ENCODE measurements around the gene DVL2. TPM values are rescaled to one million over a fixed set of nuclear protein-coding genes. Genes with fewer than 3 reads are reported as not detected.

Gene DVL2
- total RNA-seq, 2 donors from 2014 or later: 35.1 to 61.6 TPM

DNA sequence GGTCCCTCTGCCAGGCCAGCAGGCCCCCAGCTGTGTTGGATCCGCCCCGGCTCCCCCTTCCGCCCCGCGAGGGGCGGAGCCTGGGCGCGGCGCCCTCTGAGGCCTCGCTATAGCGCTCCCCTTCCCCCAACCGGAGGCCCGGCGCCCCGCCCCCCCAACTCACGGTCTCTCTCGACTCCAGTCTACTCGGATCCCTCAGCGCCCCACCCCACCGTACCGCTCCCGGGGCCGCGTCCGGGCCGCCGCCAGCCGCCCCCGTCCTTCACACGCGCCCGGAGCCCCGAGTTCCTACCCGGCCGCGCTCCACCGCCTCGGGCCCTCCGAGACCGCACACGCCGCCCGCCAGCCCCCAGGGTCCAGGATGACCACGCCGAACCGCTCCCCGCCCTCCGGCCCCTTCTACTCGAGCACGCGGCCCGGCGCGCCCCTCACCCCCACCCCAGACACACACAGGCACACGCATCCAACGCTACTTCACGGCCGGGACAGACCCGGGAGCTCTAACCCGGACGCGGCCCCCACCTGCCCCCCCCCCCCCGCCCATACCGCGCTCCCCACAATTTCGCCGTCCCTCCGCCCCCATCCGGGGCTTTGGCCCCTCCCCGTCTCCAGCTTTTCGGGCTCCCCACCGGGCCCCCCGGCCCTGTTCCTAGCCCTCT is 3.6 kb upstream of the DVL2 start:
- Mint-ChIP-seq H3K27me3 (no peaks in the 10 kb centered on the region), H3K4me3 (peak overlapping the region; percentile 88), H3K36me3 (peaks cover 18% of the 10 kb centered on the region), H3K4me1 (ENCODE audit: low read depth in 2 of 2) (peaks cover 60 to 70% of the 10 kb centered on the region in 2 donors), H3K9me3 (no peaks in the 10 kb centered on the region), H3K27ac (peak overlapping the region; percentile 87 to 95)
- peak; percentile 53 to 61 for ATAC-seq
- DNase-seq (ENCODE audit: low spot score): peak; percentile 90

- H3K9me3 Mint-ChIP-seq: no peaks in the 10 kb centered on the region
- peaks cover 57 to 67% of the 10 kb centered on the region in 2 donors for H3K4me1 Mint-ChIP-seq (ENCODE audit: low read depth in 2 of 2)
- ATAC-seq (no peak), DNase-seq (ENCODE audit: low spot score) (no peak)
- H3K27me3 Mint-ChIP-seq: no peaks in the 10 kb centered on the region
- H3K36me3 Mint-ChIP-seq: peaks cover 19% of the 10 kb centered on the region
- H3K27ac Mint-ChIP-seq: peak overlapping the region; percentile 87 to 95
- peak overlapping the region; percentile 88 for H3K4me3 Mint-ChIP-seq
Measured at GRCh38 chr17:7237266-7237760, 3.0 kb upstream of the DVL2 start.

DNA sequence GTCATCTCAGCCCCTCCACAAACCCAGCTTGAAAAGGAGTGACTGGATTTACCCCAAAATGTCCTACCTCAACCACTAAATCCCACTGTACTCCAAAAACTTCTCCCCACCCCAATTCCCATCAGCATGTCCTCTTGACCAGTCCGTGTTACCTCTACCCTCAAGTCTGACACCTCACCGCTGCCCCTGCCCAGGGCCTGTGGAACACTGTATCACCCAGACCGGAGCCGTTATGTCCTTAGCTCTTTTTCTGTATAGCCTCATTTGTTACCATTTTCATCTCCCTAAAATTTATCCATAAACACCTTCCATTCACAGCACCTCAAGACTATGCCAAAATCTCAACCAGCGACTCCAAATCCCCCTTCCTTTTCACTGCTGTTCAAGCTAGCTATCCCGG is 2.5 kb upstream of the DVL2 start:
- H3K4me3 Mint-ChIP-seq: peak overlapping the region; percentile 88
- no peaks in the 10 kb centered on the region for H3K9me3 Mint-ChIP-seq
- H3K4me1 Mint-ChIP-seq (ENCODE audit: low read depth in 2 of 2): peaks cover 57 to 67% of the 10 kb centered on the region in 2 donors
- H3K27me3 Mint-ChIP-seq: no peaks in the 10 kb centered on the region
- peaks cover 24% of the 10 kb centered on the region for H3K36me3 Mint-ChIP-seq
- ATAC-seq: no peak
- peak overlapping the region; percentile 87 to 95 for H3K27ac Mint-ChIP-seq
- no peak for DNase-seq (ENCODE audit: low spot score)

DNA sequence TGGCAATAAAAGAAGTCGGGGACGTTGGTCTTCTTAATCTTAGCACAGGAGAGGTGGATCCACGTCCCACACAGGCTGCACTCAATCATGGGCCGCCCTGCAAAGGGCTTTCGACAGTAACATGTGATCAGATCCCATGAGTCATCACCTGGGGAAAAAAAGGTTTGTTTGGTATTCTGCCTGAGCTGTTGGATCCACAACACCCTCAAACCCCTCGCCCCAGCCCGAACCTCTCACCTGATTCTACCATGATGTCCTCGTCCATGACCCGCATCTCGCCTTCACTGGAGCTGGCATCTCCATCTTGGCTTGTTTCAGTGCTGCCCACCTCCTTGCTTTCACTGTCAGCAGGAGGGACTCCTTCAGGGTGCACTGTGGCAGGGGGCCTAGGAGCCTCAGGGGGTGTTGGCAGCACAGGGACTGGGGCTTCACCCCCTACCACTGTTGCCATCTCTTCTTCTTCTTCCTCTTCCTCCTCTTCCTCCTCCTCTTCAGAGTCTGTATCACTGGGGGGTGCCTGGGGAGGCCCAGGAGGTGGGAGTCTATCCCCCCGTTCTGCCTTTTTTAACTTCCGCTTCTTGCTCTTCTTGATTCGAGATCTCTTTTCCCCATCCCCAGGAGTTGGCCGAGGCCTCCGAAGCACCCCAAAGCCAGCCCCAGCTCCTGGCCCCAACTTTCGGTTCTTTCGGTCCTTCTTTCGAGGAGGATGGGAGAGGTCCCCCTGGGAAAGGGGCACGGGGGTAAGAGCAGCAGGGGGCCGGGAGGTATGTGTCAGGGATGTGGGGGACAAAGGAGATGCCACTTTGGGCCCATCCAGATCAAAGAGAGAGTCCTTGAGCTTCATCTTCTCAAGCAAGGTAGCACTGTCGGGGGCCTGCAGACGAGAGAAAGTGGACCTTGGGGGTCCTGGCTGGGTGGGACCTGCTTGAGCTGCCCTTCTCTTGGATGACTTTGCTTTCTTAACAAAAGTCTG is 1.7 kb upstream of the DVL2 start:
- Mint-ChIP-seq H3K4me1 (ENCODE audit: low read depth in 2 of 2) (peaks cover 49 to 60% of the 10 kb centered on the region in 2 donors), H3K36me3 (peaks cover 19% of the 10 kb centered on the region), H3K9me3 (no peaks in the 10 kb centered on the region), H3K27ac (peak overlapping the region; percentile 87), H3K4me3 (peak overlapping the region; percentile 91), H3K27me3 (no peaks in the 10 kb centered on the region)
- no peak for DNase-seq (ENCODE audit: low spot score)
- no peak for ATAC-seq

DNA sequence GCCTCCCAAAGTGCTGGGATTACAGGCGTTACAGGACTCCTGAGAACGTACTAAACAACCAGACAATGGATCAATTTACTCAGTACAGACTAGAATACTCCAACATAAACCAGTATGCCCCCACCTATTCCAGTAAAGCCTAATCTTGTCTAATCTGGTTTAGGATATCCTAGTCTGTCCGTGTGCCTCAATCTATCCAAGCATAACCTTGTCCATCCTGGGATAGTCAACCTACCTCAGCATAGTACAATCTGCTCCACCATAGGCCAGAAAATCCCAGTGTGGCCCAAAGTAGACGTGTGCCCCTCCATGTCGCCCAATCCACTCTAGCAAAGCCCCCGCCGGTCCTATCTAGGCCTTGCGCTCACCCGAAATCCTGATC is 625 bp downstream of the DVL2 start:
- Mint-ChIP-seq H3K9me3 (no peaks in the 10 kb centered on the region), H3K27ac (peak overlapping the region; percentile 73 to 87), H3K27me3 (no peaks in the 10 kb centered on the region), H3K4me1 (ENCODE audit: low read depth in 2 of 2) (peaks cover 43 to 47% of the 10 kb centered on the region in 2 donors), H3K36me3 (peaks cover 11% of the 10 kb centered on the region), H3K4me3 (peak overlapping the region; percentile 91)
- no peak for ATAC-seq
- DNase-seq (ENCODE audit: low spot score): no peak

DNA sequence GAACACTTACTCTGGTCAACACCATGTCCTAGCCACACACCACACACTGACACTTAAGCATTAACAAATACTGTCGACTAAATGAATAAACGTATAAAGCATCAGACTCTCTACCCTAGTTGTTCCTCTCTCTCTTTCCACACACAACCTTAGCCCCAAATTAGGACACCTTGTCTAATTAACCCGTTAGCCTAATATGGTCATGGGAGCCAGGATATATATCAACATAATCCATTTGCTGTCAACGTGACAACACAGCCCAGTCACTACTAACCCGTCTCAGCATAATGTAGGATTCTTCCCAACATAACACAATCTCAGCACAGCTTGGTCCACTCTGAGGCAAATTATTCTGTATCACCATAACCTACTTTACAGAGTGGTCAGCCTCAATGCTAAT is 2.2 kb downstream of the DVL2 start:
- Mint-ChIP-seq H3K4me3 (peak overlapping the region; percentile 51), H3K4me1 (ENCODE audit: low read depth in 2 of 2) (peaks cover 40 to 44% of the 10 kb centered on the region in 2 donors), H3K27me3 (no peaks in the 10 kb centered on the region), H3K9me3 (no peaks in the 10 kb centered on the region), H3K36me3 (peaks cover 16% of the 10 kb centered on the region), H3K27ac (no peak overlapping the region)
- DNase-seq (ENCODE audit: low spot score) (no peak), ATAC-seq (no peak)

GRCh38 chr17:7229504-7229903 is 4.8 kb downstream of the DVL2 start:
- ATAC-seq (no peak), DNase-seq (ENCODE audit: low spot score) (no peak)
- Mint-ChIP-seq H3K4me3 (no peak overlapping the region), H3K27me3 (no peaks in the 10 kb centered on the region), H3K4me1 (ENCODE audit: low read depth in 2 of 2) (peaks cover 20 to 22% of the 10 kb centered on the region in 2 donors), H3K9me3 (no peaks in the 10 kb centered on the region), H3K27ac (no peak overlapping the region), H3K36me3 (peaks cover 10% of the 10 kb centered on the region)

- peaks cover 18 to 20% of the 10 kb centered on the region in 2 donors for H3K4me1 Mint-ChIP-seq (ENCODE audit: low read depth in 2 of 2)
- no peak for ATAC-seq
- peaks cover 10% of the 10 kb centered on the region for H3K36me3 Mint-ChIP-seq
- no peak overlapping the region for H3K4me3 Mint-ChIP-seq
- no peaks in the 10 kb centered on the region for H3K9me3 Mint-ChIP-seq
- no peaks in the 10 kb centered on the region for H3K27me3 Mint-ChIP-seq
- no peak overlapping the region for H3K27ac Mint-ChIP-seq
- no peak for DNase-seq (ENCODE audit: low spot score)
Measured at GRCh38 chr17:7228920-7229319, 5.4 kb downstream of the DVL2 start.

DNA sequence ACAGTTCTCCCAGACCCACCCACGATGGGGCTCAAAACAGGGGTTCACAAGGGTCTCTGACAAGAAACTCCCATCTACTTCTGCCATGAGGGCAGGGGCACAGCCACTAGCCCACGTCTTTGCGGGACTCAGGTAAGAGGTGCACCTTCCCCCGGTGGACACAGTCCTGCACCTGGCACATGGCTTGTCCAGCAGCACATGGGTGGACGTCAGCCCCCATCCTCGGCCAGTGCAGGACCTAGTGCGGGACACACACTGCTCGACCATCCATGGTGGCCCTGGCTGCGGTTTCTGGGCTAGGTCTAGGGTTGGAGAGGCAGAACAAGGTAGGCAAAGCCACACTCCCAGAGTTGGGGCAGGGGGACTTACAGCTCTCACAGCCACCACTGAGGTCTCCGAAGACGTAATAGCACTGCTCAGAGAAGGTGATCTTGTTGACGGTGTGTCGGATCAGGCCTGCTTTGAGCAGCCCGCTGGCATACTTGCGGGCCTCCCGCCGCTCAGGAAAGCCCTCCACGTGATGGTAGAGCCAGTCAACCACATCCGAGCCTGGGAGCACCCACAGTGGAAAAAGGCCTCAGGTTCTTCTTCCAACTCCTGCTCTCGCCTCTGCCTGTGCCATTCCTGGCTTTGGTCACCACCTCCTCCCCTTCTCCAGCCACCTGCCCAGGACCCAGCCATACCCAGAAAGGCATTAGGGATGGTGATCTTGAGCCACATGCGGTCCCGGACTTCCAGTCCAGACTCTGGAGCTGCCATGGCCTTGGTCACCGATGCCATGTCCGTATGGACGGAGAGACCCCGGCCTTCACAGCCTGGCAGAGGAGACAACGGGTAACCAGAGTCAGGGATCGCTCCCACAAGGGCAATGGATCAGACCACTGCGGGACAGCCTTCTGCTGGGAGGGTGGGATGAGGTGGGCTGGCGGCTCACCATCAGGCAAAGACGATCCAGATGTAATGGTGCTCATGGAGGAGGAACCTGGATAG is 7.3 kb downstream of the DVL2 start:
- DNase-seq (ENCODE audit: low spot score) (no peak), ATAC-seq (no peak)
- Mint-ChIP-seq H3K4me3 (no peak overlapping the region), H3K27me3 (no peaks in the 10 kb centered on the region), H3K36me3 (peaks cover 6% of the 10 kb centered on the region), H3K4me1 (ENCODE audit: low read depth in 2 of 2) (peaks cover 3 to 12% of the 10 kb centered on the region in 2 donors), H3K27ac (no peak overlapping the region), H3K9me3 (no peaks in the 10 kb centered on the region)

GRCh38 chr17:7225711-7226331 is 8.5 kb downstream of the DVL2 start:
- H3K27ac Mint-ChIP-seq: no peak overlapping the region
- peaks cover 4% of the 10 kb centered on the region for H3K36me3 Mint-ChIP-seq
- ATAC-seq (peak in 1 of 2 donors; percentile 5), DNase-seq (ENCODE audit: low spot score) (no peak)
- peaks cover 8 to 19% of the 10 kb centered on the region in 2 donors for H3K4me1 Mint-ChIP-seq (ENCODE audit: low read depth in 2 of 2)
- no peaks in the 10 kb centered on the region for H3K27me3 Mint-ChIP-seq
- no peak overlapping the region for H3K4me3 Mint-ChIP-seq
- H3K9me3 Mint-ChIP-seq: no peaks in the 10 kb centered on the region

- H3K36me3 Mint-ChIP-seq: peaks cover 4% of the 10 kb centered on the region
Measured at GRCh38 chr17:7224661-7225111, 9.6 kb downstream of the DVL2 start.

GRCh38 chr17:7224110-7224509 is 10.2 kb downstream of the DVL2 start:
- no peak overlapping the region for H3K27ac Mint-ChIP-seq
- no peaks in the 10 kb centered on the region for H3K9me3 Mint-ChIP-seq
- DNase-seq (ENCODE audit: low spot score) (no peak), ATAC-seq (no peak)
- H3K4me3 Mint-ChIP-seq: no peak overlapping the region
- no peaks in the 10 kb centered on the region for H3K27me3 Mint-ChIP-seq
- H3K4me1 Mint-ChIP-seq (ENCODE audit: low read depth in 2 of 2): peaks cover 21 to 32% of the 10 kb centered on the region in 2 donors
- H3K36me3 Mint-ChIP-seq: peaks cover 4% of the 10 kb centered on the region

More at GRCh38 chr17:7224661-7225111, 9.6 kb downstream of the DVL2 start:
- H3K4me3 Mint-ChIP-seq: no peak overlapping the region
- H3K27me3 Mint-ChIP-seq: no peaks in the 10 kb centered on the region
- no peaks in the 10 kb centered on the region for H3K9me3 Mint-ChIP-seq
- H3K27ac Mint-ChIP-seq: no peak overlapping the region
- peaks cover 15 to 26% of the 10 kb centered on the region in 2 donors for H3K4me1 Mint-ChIP-seq (ENCODE audit: low read depth in 2 of 2)
- DNase-seq (ENCODE audit: low spot score): no peak
- ATAC-seq: no peak
